HG03469 (cell line): Measurements from ENCODE around the gene LAMA3.
A peak's percentile ranks its signal among the peaks of the same experiment; 100 is the strongest.

Source experiments
- ATAC-seq: cut with Tn5 transposase; IDR thresholded peaks from one replicate; pipeline ENCODE4 v1.9.1; 2021; ENCODE audit warnings: mild to moderate bottlenecking, moderate library complexity, moderate number of reproducible peaks; ENCODE audit not compliant: unreplicated experiment

LAMA3 gene

DNA sequence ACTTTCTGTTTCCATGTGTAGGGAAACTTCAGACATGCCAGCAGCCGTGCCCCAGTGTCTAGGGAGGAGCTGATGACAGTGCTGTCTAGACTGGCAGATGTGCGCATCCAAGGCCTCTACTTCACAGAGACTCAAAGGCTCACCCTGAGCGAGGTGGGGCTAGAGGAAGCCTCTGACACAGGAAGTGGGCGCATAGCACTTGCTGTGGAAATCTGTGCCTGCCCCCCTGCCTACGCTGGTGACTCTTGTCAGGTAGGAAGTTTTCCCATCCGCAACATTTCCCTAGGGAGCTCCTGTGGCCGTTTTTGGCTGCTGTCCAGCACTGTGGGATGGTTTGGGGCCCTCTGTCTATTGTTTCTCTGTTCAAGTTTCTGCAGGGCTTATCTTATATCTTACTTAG is 182.2 kb downstream of the LAMA3 start:
- ATAC-seq, result peak; percentile 60

DNA sequence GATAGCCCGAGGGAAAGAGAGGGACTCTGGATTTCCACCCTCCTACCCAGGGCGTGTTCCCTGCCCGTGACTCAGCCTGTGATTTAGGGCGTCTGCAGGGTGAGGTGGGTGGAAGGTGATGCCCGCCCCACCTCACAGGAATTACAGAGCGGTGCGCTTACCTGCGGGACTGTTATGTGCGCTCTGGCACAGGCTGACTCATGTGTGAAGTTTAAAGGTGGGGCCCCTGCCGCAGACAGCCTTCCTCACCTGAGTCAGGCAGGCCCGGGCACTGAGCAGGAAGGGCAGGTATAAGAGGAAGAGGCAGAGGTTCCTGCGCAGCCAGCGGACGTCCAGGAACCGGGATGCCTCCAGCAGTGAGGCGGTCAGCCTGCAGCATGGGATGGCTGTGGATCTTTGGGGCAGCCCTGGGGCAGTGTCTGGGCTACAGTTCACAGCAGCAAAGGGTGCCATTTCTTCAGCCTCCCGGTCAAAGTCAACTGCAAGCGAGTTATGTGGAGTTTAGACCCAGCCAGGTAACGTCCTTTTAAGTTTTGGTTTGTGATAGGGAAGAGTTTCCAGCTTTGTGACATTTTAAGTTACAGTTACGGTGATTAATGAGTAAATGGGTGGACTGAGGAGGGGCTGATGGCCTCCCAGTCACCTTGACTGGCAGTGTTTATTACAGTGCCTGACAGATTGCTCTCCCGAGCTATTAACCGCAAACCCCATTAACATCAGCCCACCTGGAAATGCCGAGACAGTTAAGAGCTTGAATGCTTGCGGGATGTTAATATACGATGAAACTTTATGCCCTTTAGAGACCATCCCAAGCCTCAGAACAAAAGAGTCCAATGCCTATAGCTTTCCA is 183.7 kb downstream of the LAMA3 start:
- no peak for ATAC-seq

DNA sequence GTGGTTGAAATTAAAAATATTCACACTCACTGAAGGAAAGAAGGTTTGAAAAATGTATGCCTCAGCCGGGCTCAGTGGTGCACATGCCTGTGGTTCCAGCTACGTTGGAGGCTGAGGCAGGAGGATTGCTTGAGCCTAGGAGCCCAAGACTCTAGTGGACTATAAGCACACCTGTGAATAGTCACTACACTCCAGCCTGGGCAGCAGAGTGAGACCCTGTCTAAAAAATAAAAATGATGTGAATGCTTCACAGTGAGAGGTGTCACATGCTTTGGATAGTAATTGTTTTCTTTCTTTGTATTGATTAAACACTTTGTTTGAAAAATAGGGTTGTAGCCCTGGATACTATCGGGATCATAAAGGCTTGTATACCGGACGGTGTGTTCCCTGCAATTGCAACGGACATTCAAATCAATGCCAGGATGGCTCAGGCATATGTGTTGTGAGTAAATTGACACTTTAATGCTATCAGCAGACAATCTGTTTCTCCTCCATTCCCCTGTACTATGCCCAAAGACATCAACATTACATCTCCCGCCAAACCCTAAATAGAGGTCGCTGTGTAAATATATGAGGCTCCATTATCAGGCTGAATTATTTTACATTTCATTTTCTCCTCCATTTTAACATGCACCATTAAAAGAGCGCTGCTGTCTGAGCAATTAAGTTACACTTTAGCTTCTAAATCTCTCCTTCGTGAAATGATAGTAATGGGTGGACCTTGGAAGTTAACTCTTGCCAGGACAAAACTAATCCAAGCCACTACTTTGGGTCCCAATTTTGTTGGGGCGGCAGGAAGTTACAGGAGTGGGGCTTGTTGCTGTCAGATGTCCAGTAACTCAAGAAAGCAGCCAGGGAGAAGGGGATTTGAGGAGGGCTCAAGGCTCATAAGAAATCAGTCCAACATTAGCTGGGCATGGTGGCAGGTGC is 187.0 kb downstream of the LAMA3 start:
- no peak for ATAC-seq

DNA sequence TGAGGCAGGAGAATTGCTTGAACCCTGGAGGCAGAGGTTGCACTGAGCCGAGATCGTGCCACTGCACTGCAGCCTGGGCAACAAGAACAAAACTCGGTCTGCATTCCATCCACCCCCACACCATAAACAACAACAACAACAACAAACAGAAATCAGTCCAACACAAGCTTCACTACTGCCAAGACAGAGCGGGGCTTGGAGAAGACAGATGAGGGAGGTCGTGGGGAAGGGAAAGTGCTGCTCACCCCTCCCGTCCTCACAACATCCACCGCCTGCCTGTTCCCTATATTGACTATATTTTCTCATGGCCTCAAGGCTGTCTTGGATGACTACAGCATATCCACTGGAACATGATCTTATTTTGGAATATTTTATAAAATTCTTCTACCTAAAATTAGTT is 187.7 kb downstream of the LAMA3 start:
- no peak for ATAC-seq

DNA sequence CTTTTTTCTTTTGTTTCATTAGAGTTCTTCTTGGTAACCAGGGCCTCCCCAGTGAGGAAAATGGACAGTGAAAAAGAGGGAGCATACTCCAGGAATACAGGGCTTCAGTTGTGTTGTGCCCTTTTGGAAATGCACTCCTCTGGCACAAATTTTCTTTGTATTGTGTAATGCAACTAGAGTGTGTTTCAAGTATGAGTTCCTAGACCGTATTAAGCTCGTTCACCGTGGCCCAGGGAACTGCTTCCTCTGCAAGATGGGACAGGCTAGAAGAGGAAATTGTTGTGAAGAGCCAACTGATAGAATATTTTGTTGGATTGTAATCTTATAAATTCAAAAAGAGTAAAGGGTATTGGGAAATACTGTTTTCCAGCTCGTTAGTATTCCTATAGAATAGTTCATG is 188.1 kb downstream of the LAMA3 start:
- no peak for ATAC-seq

DNA sequence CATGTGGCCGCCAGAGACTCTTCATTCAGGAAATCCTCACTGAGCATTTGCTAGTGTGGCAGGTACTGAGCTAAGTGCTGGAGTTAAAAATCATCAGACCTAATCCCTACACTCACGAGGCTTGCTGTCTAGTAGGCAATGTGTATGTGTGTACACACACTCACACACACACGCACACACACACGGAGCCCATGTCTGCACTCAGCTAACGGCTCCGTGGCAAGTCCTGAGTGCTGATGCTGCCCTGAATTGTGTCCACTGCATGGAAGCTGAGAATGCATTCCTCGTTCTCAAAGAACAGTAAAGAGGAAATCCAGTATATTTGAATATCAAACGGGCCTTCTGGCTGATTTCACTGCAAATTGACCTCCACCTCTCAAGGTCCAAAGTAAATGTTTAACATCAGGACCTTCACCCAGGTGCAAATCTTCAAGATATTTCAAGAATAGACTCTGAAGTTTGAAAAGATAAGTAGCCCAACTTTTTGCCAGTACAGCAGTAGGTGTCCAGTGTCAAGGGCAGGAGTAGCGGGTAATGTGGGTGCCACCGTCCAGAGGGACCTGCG is 189.2 kb downstream of the LAMA3 start:
- no peak for ATAC-seq

DNA sequence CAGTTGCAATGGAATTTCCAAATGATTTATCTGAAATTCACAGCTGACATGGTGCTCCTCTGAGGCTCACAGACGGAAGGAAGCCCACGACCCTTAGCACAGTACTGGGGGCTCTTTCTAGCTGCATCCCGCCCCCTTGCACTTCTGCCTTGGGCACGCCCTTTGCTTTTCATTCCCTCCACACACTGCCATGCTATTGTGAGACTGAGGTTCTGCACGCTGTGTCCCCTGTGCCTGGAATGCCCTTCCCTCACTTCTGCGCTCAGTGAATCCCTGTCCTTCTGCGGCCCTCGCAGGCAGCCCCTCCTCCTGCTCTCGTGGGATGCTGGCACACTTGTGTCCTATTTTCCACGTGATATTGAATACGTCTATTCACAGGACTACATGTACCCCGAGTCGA is 189.9 kb downstream of the LAMA3 start:
- ATAC-seq, result no peak

DNA sequence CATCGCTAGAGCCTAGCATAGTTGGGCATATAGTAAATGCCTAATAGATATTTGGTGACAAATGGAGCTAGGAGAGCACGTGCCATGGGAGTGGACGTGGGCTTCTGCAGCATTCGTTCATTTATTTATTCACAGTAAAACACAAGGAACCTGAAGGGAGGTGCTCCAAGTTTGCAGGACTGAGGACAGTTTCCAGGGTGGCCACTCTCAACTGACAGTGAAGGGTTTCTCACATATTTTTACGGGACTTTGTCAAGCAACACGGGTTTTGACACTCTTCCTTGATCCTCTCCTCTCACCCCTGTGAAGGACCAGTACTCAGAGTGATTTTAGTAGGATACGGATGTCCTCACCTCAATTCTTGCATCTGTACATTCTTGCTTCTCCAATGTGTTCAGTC is 190.3 kb downstream of the LAMA3 start:
- no peak for ATAC-seq

DNA sequence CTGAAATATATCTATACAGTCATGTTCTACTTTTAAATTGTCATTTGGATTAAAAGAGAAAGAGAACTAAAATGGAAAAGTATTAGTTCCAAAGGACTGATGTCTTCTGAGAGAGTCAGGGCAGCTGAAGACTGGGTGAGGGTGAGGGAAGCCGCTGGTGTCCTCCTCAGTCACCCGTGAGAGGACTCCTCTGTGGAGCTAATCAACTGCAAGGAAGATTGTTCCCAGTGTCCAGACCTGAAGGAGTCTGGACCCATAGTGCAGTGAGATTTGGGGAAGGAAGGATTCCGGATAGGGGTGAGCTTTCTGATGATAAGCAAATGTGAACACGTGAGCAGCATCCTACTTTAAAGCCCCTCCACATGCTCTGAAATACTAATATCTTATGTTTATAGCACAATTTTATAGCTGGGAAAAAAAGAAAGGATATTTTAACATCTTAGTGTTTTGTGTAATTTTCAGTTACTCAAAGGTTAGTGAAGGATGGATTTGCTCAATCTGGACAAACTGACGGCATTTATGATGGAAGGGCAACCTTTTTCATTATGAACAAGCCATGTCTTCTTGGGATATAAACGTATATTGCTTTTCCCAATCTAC is 190.8 kb downstream of the LAMA3 start:
- ATAC-seq, result no peak

DNA sequence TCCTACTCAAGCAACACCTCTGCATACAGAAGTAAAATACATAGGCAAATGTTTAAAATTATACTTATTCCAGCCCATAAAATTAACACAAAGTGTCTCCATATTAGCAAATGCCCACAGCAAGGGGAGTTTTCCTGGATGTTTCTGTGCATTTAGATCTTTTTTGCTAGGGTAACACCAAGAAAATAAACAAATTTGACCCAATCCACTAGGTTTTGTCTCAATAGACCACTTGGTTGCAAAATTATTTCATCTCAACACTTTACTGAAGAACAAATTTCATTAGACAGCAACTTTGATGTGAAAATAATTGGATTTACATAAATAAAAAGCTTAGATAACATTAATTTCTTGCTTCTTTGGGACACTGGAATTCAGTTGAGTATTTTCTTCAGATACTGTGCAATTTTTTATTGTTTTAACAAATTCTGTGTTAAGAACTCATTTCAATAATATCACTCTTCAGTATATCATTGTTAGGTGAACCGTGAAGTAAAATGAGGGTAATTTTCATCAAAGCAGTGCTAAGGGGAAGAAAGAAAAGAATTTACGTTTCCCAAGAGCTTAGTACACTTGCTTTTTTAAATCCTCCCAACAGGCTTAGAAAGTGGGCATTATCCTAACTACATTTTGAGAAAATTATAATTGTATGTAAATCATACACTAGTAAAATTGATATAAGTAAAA is 191.8 kb downstream of the LAMA3 start:
- no peak for ATAC-seq

DNA sequence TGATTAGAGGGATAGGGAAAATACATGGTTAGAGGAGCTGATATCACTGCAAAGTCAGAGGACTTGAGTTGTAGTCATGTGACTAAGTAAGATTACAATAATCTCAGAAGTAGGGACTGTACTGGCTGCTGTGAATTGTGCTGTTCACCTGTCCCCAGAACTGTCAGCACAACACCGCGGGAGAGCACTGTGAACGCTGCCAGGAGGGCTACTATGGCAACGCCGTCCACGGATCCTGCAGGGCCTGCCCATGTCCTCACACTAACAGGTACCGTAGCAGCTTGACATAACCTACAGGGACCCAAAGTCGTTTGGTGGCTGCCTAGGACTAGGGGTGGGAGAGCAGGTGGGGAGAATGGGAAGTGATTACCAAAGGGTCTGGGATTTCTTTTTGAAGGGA is 192.5 kb downstream of the LAMA3 start:
- no peak for ATAC-seq

DNA sequence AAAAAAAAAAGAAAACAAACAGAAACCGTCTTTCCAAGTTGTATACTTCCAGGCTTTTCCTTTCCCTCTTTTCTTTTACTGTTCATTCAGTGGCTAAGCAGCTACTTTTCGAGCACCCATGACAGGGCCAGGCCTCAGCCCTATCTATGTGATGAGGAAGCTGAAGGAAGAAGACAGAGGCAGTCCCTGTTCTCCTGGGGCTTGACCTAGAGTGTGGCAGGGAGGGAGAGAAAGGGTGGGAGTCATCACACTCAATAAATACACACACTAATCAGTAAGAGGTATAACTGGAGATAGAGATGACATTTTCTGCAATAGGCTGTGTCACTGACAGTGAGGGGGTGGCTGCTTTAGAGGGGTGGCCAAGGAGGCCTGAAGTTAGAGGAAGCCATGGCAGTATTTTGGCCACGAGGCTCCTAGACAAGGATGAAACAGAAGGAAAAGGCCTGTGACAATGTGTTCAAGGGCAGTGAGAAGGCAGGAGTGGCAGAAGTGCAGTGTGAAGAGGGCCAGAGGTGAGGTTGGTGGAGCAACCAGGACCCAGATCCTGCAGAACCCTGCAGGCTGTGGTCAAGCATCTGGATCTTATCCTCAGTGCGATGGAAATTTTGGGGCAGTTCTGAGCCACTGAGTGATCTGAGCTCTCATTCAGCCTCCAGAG is 193.5 kb downstream of the LAMA3 start:
- no peak for ATAC-seq

DNA sequence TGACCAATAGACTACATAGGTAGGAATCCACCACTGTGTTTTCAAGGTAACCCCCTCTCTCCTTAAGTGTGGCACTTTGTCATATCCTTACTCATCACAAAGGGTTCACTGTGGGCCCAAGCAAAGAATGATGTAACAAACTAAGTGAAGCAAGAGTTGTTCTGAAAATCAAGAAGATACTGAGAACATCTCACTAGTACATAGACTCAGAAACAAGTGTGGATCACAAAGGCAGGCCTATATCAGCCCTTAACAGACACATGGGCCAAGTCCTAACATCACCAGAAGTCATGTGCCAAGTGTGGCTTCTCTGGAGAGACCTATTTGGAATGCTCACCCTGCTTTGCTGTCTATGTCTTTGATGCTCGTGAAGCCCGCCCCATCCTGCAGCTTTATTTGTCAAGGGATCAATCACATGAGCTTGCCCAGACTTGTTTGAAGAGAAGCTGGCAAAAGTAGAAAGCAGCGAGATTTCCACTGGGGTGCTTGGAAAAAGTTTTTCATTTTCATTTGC is 194.1 kb downstream of the LAMA3 start:
- no peak for ATAC-seq

DNA sequence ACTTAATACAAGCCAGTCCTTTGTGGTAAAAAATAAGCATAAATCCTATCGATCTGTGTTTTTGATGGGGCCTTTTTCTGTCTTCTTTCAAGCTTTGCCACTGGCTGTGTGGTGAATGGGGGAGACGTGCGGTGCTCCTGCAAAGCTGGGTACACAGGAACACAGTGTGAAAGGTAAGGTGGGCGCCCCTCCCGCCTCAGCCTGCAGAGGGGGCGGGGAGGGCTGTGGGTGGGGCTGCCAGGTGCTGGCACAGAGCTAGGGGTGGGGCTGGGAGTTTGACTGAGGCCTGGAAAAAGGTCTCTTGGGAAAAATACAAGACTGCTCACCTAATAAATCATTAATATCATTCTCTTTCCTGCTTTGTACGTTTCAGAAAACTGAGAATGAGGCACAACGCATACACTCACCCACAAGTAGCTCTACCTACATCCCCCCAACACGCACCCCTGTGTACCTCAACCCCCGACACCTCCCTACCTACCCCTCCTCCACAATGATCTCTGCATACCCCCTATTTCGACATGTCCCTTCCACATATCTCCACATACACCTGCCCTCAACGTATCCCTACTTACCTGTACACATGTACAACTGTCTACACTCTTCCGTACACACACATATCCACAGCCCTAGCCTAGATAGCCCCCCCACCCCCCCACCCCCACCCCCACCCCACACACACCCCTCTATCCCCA is 195.6 kb downstream of the LAMA3 start:
- no peak for ATAC-seq

DNA sequence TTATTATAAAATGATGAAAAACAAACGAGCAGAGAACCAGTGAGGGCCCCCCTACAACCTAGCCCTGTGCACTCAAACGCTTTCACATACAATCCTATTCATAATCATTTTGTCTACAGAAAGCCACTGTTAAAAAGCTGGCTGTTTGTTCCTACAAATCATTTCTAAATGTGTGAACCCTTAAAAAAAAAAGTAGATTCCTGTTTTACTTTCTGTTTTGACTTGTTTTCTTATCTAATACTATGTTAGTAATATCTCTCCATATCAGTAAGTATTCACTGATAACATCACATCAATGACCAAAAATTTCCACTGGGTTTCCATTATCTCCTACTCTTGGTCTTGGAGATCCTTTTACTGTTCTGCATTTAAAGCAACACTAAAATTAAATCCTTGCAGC is 196.5 kb downstream of the LAMA3 start:
- ATAC-seq, result no peak

DNA sequence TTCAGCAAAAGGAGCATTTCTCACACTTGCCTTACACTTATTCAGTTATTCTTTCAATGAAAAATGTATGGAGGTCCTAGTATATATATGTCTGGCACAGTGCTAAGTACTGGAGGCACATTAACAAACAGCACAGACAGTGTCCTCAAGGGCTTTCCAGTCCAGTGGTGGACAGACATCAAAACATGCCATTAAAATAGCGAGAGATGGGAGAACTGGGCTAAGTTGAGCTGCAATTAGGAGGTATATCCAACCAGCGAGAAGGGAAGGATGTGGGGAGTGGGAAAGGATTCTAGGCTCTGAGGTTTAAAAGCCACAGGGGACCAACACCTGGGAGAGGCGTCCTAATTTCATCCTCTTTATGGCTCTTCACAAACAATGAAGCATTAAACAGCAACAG is 197.8 kb downstream of the LAMA3 start:
- no peak for ATAC-seq

DNA sequence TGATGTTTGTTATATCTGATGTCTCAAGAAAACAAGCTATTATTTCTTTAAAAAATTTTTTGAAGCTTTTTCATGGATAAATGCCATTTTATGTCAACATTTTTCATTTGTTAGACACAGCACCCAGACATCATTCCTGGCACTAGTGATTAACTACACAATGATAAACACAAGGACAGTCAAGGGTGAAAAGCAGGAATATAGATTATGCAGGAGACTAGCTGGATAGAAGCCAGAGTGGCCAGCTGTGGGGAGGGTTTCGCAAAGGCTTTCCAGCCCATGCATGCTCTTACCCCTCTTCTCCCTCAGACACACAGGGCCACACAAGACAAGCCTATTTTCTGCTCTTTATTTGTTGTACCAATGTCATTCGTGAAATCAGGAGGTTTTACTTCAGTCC is 198.2 kb downstream of the LAMA3 start:
- ATAC-seq, result no peak

DNA sequence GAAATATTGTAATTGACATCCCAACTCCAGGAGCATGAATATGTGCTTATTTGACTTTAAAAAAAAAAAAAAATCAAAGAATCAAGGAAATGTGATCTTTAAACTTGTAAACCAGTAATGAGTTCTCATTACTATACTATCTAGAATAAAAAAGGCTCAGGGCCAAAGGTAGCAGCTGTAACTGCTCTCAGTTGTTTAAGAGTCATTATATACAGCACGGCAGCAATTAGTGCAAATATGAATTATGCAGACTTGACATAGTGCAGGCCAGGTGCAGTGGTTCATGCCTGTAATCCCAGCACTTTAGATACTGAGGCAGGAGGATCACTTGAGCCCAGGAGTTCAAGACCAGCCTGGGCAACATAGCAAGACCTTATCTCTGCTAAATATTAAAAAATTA is 199.6 kb downstream of the LAMA3 start:
- no peak for ATAC-seq

DNA sequence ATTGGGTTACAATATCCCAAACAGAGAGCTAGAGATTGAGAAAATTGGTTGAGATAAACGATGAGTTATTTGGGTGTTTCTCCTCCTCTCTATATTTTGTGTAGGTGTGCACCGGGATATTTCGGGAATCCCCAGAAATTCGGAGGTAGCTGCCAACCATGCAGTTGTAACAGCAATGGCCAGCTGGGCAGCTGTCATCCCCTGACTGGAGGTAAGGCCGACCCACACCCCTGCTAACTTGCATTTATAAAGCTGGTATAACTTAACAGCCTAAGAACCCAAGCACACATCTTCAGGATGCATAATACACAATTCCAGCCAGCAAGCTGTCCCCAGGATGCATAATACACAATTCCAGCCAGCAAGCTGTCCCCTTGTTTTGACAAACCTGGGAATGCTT is 200.7 kb downstream of the LAMA3 start:
- ATAC-seq, result no peak
